GM10847 (cell line): ENCODE data around the gene CHST3.

Experiments used
- POLR2A ChIP-seq: IDR thresholded peaks from 2 replicates; pipeline ENCODE4 v1.6.1; 2011; ENCODE audit not compliant: insufficient read length; ENCODE audit errors: extremely low read depth

CHST3 gene

GRCh38 chr10:72022228-72022627 lies 58.0 kb downstream of the CHST3 start:
- no peak for TF ChIP-seq POLR2A

- TF ChIP-seq POLR2A, result no peak
These were observed 60.4 kb downstream of the CHST3 start for GRCh38 chr10:72024596-72024995.

- no peak for TF ChIP-seq POLR2A
These were observed 61.2 kb downstream of the CHST3 start for GRCh38 chr10:72025400-72025799.

GRCh38 chr10:72025832-72026231 lies 61.6 kb downstream of the CHST3 start:
- TF ChIP-seq POLR2A, result no peak

- TF ChIP-seq POLR2A, result no peak
These were observed 62.3 kb downstream of the CHST3 start for GRCh38 chr10:72026278-72027111.

GRCh38 chr10:72027498-72027897 lies 63.3 kb downstream of the CHST3 start:
- no peak for TF ChIP-seq POLR2A

GRCh38 chr10:72029414-72029813 lies 65.2 kb downstream of the CHST3 start:
- no peak for TF ChIP-seq POLR2A

- no peak for TF ChIP-seq POLR2A
These were observed 66.8 kb downstream of the CHST3 start for GRCh38 chr10:72030762-72031543.

GRCh38 chr10:72031706-72032105 lies 67.5 kb downstream of the CHST3 start:
- no peak for TF ChIP-seq POLR2A

- TF ChIP-seq POLR2A, result no peak
These were observed 69.9 kb downstream of the CHST3 start for GRCh38 chr10:72034040-72034499.

- no peak for TF ChIP-seq POLR2A
These were observed 70.6 kb downstream of the CHST3 start for GRCh38 chr10:72034761-72035160.

- no peak for TF ChIP-seq POLR2A
These were observed 71.2 kb downstream of the CHST3 start for GRCh38 chr10:72035252-72035887.

GRCh38 chr10:72037266-72037665 lies 73.1 kb downstream of the CHST3 start:
- no peak for TF ChIP-seq POLR2A

- TF ChIP-seq POLR2A, result no peak
These were observed 73.6 kb downstream of the CHST3 start for GRCh38 chr10:72037811-72038210.

- TF ChIP-seq POLR2A, result no peak
These were observed 74.3 kb downstream of the CHST3 start for GRCh38 chr10:72038458-72039001.

- no peak for TF ChIP-seq POLR2A
These were observed 75.2 kb downstream of the CHST3 start for GRCh38 chr10:72039377-72039776.

GRCh38 chr10:72041491-72041890 lies 77.3 kb downstream of the CHST3 start:
- no peak for TF ChIP-seq POLR2A
